WERI-Rb-1 (cell line): ENCODE data around the gene HPCAL4.

Source experiments
- DNase-seq: peaks from one replicate; pipeline ENCODE4 v3.0.0-alpha.2; 2020
- H3K27ac ChIP-seq: fragments of 250-450 bp; sonication (Bioruptor Pico); 2 replicates; pipeline ENCODE4 v1.5.1; 2020; ENCODE audit warnings: mild to moderate bottlenecking, moderate library complexity
- H3K27me3 ChIP-seq: fragments of 250-450 bp; sonication (Bioruptor Pico); 2 replicates; pipeline ENCODE4 v1.5.1; 2021; ENCODE audit warnings: mild to moderate bottlenecking, low read depth, moderate library complexity; ENCODE audit not compliant: insufficient read depth, severe bottlenecking
- H3K36me3 ChIP-seq: fragments of 250-450 bp; sonication (Bioruptor Pico); 2 replicates; pipeline ENCODE4 v1.5.1; 2020; ENCODE audit warnings: mild to moderate bottlenecking, moderate library complexity
- H3K4me3 ChIP-seq: 2 replicates; pipeline ENCODE4 v1.5.1; 2011; ENCODE audit warnings: low read depth, mild to moderate bottlenecking, control low read depth, low read length
- H3K9me3 ChIP-seq: fragments of 250-450 bp; sonication (Bioruptor Pico); 2 replicates; pipeline ENCODE4 v1.5.1; 2021; ENCODE audit warnings: mild to moderate bottlenecking, moderate library complexity; ENCODE audit not compliant: severe bottlenecking
- TF ChIP-seq, protein P1 (sequence below): IDR thresholded peaks from 2 replicates; pipeline ENCODE4 v1.5.1; 2011; ENCODE audit warnings: low read depth, mild to moderate bottlenecking, control low read depth, inconsistent platforms, low read length

HPCAL4 gene

DNA sequence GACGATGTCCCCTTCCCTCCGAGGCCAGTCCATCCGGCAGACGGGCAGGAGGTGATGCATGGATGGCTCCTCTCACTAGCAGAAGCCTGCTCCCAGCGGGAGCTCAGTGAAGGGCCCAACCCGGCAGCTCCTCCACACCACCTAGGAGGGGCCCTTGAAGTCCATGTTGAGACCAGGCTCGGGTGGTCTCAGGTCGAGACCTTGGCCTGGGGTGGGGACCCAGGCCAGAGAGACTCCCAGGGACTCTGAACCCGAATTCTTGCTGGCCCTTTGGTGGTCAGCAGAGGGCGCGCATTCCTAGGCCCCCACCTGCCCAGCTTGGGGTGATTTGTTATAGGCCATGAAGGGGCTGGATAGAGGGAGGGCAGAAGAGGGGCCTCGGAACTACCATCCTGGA lies 18.7 kb downstream of the HPCAL4 start:
- H3K27me3 ChIP-seq, result peaks cover 31% of the 10 kb centered on the region
- TF ChIP-seq, protein P1, sequence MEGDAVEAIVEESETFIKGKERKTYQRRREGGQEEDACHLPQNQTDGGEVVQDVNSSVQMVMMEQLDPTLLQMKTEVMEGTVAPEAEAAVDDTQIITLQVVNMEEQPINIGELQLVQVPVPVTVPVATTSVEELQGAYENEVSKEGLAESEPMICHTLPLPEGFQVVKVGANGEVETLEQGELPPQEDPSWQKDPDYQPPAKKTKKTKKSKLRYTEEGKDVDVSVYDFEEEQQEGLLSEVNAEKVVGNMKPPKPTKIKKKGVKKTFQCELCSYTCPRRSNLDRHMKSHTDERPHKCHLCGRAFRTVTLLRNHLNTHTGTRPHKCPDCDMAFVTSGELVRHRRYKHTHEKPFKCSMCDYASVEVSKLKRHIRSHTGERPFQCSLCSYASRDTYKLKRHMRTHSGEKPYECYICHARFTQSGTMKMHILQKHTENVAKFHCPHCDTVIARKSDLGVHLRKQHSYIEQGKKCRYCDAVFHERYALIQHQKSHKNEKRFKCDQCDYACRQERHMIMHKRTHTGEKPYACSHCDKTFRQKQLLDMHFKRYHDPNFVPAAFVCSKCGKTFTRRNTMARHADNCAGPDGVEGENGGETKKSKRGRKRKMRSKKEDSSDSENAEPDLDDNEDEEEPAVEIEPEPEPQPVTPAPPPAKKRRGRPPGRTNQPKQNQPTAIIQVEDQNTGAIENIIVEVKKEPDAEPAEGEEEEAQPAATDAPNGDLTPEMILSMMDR, result peak; percentile 51
- no peak overlapping the region for H3K27ac ChIP-seq
- DNase-seq, result peak; percentile 34
- H3K36me3 ChIP-seq, result no peaks in the 10 kb centered on the region
- no peaks in the 10 kb centered on the region for H3K9me3 ChIP-seq
- H3K4me3 ChIP-seq, result peak overlapping the region; percentile 45

DNA sequence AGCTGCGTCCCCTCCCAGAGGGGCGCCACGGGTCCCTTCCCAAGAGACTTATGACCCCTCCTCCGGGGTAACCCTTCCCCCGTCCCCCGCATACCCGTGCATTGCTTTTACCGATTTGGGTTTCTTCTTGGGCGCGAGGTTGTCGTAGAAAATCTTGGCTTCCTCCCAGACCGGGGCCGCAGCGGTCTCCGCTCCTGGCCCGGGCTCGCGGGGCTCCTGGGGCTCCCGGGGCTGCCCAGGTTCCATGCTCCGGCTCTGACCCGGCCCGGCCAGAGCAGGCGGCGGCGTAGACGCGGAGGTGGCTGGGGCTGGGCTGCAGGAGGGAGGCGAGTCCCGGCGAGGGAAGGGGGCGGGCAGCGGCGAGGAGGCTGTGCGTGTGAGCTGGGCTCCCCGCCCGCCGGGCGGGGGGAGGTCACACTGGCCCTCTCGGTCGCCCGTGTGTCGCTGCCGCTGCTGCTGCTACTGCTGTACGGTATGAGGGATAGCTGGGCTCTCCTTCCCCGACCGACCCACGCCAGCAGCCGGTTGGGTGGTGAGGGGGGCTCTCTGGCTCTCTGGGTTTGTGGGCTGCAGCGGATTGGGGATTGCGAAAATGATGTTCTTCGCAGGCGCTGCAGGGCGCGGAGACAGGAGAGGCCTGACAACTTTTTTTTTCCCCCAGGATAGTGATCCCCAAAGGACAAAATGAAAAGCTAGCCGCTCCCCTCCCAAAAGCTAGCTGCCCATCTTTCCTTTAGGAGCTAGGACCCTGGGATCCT lies 19.3 kb downstream of the HPCAL4 start, which contains the start of gene NT5C1A:
Gene NT5C1A, minus strand, starts transcription at position 315 of the 758 bp plus-strand sequence. Its CDS starts 69 bp downstream, at position 246.
- peak; percentile 29 for DNase-seq
- Histone ChIP-seq H3K36me3 (no peaks in the 10 kb centered on the region), H3K27me3 (peaks cover 31% of the 10 kb centered on the region), H3K9me3 (no peaks in the 10 kb centered on the region), H3K4me3 (peak within 1 kb of the TSS; percentile 45), H3K27ac (no peak within 1 kb of the TSS)
- TF ChIP-seq, protein P1, result no peak

DNA sequence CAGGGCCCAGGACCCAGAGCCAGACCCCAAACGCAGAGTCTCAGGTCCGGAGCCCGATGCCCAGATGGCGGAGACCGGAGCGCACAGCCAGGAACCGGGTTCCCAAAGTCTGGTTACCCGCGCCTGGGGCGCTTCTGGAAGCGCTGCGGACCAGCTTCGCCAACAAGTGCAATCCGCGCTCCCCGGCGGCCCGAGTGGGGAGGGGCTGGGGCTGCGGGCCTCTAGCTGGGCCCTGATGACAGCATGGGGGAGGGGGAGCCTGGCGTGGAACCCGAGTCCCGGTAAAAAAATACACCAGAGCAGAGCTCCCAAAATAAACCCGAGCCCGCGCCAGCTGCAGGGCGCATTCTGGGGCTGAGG lies 19.8 kb downstream of the HPCAL4 start:
- Histone ChIP-seq H3K27ac (no peak overlapping the region), H3K4me3 (peak overlapping the region; percentile 45), H3K36me3 (no peaks in the 10 kb centered on the region), H3K9me3 (no peaks in the 10 kb centered on the region), H3K27me3 (peaks cover 31% of the 10 kb centered on the region)
- peak; percentile 27 for DNase-seq
- TF ChIP-seq, protein P1, result no peak

DNA sequence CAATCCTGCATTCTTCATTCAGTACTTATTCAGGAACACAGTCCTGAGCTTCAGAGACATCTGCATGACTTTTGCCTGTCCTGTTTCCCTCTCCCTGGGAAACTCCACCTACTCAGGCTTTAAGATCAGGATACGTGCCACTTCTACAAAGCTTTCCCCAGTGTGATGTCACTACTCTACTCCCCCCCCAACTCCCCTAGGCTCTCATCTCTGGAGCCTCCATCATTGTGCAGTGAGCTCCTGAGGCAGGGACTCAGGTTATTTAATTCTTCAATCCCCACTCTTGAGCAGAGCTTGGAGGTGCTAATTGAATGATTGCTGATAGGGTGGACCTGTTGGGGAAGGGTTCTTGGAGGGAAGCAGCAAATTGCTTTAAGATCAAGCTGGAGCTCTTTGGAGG lies 20.5 kb downstream of the HPCAL4 start:
- no peaks in the 10 kb centered on the region for H3K9me3 ChIP-seq
- no peak overlapping the region for H3K4me3 ChIP-seq
- TF ChIP-seq, protein P1, result no peak
- peaks cover 31% of the 10 kb centered on the region for H3K27me3 ChIP-seq
- H3K27ac ChIP-seq, result no peak overlapping the region
- DNase-seq, result no peak
- no peaks in the 10 kb centered on the region for H3K36me3 ChIP-seq

DNA sequence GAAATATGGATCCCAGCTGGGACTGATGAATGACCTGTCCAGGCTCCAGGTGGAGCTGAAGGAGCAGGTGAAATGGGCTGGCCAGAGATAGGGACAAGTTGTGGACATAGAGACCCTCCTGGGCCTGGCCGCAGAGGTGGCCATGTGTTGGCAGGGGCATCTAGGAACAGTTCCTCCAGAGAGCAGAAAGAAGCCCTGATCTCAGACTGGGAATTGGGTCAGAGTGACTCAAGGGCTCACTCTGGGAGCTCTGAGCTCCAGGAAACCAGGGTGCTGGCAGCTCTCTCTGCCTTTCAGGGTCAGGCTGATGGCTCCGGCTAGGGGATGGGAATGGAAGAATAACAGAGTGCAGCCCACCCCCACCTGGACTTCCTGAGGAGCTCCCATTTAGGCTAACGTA lies 22.3 kb downstream of the HPCAL4 start:
- Histone ChIP-seq H3K27me3 (peaks cover 27% of the 10 kb centered on the region), H3K9me3 (no peaks in the 10 kb centered on the region), H3K4me3 (no peak overlapping the region), H3K36me3 (no peaks in the 10 kb centered on the region), H3K27ac (no peak overlapping the region)
- DNase-seq, result no peak
- TF ChIP-seq, protein P1, result no peak

DNA sequence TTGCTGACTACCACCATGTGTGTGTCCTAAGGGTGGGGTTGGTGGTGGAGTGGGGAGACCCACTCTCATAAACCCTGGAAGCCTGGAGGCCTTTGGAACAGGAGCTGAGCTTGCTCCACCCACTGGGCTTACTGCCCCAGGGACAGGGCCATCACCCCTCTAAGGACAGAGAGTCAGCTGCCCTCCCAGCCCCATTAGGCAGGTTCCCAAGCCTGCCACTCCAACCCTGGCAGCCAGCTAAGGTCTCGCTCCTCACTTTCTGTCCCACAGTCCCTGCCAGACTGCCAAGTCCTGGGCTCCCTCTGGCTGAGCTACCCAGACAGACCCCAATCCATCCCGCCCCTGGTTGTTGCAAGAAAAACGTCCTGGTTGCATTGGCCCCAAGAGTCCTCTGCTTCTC lies 23.1 kb downstream of the HPCAL4 start:
- no peak overlapping the region for H3K27ac ChIP-seq
- no peaks in the 10 kb centered on the region for H3K9me3 ChIP-seq
- DNase-seq, result no peak
- TF ChIP-seq, protein P1, result no peak
- peaks cover 27% of the 10 kb centered on the region for H3K27me3 ChIP-seq
- no peaks in the 10 kb centered on the region for H3K36me3 ChIP-seq
- H3K4me3 ChIP-seq, result no peak overlapping the region
